RPMI8226 (cell line): ENCODE measurements around the gene DENND4C.
"Not testable (repeated sequence)": the region's sequence is repeated elsewhere in the genome, so short reads cannot be mapped to it uniquely, and the experiment has no call there.

Experiments used
- DNase-seq: peaks from one replicate; pipeline ENCODE4 v3.0.0-alpha.2; 2015

DENND4C gene

DNA sequence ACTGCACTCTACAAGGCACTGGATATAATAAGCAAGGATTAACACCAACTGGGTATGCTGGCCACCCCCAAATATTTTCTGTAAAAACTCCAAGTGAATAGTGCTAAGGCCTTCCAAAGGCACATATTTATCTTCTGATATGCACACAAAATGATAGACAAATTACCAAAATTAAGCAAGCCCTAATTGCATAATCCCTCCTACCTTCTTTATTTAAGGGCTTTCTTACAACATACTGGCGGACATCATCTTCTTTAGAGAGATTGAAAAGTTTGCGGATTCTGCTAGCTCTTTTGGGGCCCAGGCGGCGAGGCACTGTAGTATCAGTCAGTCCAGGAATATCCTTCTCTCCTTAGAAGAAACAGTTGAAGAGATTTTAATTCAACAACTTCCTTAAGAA lies 147.7 kb downstream of the DENND4C start:
- no peak for DNase-seq

DNA sequence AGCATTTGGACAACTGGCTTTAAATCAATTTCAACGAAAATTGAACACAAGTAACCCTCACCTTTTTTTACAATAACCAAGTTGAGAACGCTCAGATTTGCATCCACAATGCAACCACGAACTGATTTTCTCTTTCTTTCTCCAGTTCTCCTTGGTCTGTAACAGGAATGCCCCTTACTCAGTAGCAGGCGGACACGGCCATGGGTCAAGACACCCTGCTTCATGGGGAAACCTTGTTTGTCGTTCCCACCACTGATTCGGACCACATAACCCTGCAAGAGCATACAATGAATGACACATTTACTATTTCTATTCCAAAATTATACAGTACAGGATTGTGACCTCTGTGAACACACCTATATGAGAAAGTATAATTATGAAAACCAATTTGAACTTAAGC lies 148.2 kb downstream of the DENND4C start:
- no peak for DNase-seq

DNA sequence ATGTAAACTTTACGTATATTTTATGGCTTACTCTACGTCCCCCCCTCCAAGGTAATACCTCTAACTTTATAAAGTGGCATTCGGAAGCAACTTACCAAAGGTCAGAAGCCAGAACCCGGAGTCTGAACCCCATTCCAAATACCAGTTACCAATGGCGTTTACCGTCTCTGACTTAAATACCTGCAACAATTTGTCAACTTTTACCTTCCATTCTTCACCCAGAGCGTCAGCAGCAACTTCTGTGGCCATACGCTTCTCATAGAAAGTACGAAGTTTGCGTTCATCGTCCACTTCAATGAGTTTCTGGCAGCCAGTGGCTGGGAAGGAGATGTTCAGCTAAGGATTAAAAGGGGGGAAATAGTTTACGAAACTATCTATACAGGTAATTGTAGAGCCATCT lies 148.8 kb downstream of the DENND4C start:
- no peak for DNase-seq

DNA sequence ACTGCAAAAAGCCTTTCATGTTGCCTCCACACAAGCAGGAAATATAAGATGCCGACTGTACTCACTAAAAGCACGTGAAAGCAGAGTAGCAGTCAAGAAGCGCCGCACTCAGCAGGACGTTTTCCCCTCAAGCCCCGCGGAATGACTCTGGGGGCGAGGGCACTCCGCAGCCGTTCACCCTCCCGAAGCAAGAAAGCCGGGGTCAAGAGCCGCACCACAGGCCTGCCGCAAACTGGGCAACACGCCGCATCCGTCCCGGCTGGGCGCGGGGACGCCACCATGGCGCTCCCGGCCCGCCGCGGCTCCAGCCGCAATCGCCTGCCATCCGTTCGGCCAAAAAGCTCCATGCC lies 149.2 kb downstream of the DENND4C start:
- DNase-seq, result peak; percentile 35

DNA sequence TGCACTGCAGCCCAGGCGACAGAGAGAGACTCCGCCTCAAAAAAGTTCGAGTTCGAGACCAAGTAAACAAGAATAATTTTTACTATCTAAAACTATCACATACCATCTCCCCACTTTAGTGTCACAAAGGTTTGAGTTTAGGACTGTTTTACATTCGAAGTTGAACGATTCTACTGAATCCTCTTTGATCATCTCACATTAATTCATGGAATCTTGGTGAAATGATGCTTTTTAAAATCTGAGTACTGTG lies 150.3 kb downstream of the DENND4C start:
- DNase-seq, result no peak

DNA sequence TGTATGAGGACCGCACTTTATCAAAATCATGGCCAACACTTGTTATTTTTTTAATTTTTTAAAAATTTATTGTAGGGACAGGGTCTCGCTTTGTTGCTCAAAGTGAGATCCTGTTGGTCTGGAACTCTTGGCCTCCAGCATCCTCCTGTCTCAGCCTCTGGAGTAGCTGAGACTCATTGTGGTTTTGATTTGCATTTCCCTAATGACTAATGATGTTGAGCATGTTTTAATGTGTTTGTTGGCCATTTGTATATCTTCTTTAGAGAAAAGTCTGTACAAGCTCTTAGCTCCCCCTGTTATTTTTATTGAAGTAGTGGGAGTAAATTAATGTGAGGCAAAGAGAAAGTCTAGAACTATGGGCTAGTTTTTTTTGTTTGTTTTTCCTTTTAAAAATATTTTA lies 151.2 kb downstream of the DENND4C start:
- no peak for DNase-seq

DNA sequence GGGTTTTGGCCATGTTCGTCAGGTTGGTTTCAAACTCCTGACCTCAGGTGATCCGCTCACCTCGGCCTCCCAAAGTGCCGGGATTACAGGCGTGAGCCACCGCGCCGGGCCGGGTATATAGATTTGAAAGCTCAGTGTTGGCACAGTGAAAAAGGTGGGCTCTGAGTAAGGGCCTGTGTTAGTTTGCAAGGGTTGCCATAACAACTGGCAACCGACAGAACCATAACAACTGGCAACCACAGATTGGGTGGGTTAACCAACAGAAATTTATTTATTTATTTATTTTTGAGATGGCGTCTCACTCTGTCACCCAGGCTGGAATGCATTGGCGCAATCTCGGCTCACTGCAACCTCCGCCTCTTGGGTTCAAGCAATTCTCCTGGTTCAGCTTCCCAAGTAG lies 154.7 kb downstream of the DENND4C start:
- not testable (repeated sequence) for DNase-seq

DNA sequence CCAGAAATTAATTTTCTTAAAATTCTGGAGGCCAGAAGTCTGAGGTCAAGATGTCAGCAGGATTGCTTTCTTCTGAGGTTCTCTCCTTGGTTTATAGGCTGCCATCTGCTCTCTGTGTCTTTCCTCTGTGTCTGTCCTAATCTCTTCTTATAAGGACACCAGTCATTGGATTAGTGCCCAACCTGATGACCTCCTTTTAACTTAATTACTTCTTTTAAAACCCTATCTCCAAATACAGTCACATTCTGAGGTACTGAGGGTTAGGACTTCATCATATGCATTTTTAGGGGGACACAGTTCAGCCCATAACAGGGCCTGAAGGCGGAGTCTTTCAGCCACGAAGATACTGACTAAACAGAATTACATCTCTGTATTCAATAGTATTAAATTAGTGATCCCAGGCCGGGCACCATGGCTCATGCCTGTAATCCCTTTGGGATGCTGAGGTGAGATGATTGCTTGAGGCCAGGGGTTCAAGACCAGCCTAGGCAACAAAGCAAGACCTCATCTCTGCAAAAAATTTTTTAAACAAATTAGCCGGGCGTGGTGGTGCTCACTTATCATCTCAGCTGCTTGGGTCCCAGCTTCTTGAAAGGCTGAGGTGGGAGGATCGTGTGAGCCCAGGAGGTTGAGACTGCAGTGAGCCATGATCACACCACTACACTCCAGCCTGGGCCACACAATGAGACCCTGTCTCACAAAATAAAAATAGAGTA lies 155.5 kb downstream of the DENND4C start:
- no peak for DNase-seq

DNA sequence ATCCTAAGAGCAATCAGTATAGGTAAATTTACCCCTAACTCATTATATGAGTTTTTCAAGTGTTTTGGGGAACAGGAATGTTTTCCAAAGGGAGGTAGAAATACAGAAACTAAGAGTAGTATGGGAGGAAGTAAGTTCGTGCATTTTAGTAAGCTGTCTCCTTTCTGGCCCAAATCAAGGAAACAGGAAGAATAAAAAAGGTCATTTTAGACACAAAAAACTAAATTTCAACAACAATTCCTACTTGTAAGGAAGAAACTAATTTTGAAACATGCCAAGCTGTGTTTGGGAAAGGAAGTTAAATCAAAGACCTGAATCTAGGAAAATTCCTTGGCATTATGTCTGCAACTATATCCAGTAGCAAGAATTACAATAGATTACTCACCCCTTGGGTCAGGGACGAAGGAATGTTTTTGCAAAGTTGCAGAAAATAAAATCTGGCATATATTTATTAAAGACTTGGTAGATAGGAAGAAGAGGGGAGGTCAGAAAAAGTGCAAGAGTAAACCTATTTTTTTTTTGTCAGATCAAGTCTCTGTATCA lies 156.1 kb downstream of the DENND4C start:
- no peak for DNase-seq

DNA sequence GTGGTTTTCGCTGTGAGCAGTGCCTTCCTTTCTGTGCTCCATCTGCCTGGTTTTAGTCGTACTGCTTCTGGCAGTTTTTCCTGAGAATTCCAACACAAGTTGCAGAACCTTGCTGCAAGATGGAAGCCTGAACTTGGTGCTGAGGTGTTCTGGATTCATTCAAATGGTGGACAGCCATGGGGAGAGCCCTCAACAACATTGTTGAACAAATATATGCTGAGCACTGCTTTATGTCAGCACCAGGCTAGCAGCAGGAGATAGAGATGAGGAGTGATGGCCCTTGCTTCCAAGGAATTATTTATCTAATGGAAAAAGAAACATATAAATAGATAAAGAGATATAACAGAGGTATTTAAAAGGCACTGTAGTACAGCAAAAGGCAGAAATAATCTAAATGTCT lies 156.8 kb downstream of the DENND4C start:
- no peak for DNase-seq

DNA sequence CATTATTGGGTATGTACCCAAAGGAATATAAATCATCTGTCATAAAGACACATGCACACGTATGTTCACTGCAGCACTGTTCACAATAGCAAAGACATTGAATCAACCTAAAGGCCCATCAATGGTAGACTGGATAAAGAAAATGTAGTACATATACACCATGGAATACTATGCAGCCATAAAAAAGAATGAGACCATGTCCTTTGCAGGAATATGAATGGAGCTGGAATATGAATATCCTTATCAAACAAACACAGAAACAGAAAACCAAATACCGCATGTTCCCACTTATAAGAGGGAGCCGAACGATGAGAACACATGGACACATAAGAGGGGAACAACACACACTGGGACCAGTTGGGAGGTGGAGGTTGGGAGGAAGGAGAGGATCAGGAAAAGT lies 159.0 kb downstream of the DENND4C start:
- not testable (repeated sequence) for DNase-seq

DNA sequence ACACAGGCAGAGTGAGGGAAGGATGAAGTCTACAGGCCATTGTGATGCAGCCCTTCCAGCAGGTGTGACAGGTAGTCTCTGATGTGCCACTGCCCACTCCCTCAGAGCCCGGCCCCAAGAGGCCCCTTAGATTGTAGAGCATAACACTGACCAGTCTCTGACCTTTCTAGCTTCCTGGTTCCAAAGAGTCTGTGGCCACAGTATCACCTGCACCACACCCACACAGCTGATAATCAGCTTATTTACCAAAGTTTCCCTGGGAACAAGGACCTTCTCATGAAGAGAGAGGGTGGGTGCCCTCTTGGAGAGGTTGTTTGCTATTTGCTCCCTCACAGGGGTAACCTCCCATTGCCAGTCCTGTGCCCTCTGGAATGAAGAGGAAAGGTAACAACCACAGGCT lies 167.4 kb downstream of the DENND4C start:
- no peak for DNase-seq

DNA sequence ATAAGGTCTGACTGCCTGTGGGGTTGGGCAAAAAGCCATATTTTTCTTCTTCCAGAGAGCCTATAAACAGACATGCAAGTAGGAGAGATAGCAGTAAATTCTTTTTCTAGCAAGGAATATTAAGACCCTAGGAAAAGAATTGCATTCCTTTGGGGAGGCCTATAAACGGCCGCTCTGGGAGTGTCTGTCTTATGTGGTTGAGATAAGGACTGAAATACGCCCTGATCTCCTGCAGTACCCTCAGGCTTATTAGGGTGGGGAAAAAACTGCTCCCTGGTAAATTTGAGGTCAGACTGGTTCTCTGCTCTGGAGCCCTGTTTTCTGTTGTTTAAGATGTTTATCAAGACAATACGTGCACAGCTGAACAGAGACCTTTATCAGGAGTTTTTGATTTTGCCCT lies 172.7 kb downstream of the DENND4C start:
- not testable (repeated sequence) for DNase-seq

DNA sequence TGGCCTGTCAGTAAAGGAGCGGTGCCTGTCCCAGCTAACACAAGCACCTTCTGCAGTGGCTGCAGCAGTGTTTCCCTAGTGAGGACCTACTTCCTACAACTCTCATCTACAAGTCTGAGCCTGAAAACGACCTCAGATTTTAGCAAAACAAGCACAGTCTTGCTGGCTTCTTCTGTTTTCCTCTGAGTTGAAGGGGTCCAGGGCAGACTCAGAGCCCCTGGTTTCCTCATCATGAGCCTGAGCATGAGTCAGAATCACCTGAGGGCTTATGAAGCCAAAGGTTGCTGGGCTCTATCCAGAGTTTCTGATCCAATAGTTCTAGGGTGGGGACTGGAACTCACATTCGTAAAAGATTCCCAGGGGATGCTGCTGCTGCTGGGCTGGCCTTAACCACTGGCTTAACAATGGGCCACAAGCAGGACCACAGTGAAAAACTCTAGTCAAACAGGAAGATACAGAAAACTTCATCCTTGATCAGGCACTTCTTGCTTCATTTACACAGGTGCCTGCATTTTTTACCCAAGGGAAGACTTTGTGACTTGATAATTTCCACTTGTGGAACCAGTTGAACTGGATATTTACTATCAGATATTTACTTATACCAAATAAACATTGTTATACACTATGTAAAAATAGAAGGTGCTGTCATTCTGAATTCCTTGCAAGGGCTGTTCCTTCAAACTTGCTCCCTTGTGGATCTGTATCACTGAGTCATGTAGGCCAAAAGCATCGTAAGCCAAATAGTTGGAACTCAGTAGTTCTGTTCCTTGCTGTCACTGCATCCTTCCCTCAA lies 174.0 kb downstream of the DENND4C start:
- DNase-seq, result no peak

DNA sequence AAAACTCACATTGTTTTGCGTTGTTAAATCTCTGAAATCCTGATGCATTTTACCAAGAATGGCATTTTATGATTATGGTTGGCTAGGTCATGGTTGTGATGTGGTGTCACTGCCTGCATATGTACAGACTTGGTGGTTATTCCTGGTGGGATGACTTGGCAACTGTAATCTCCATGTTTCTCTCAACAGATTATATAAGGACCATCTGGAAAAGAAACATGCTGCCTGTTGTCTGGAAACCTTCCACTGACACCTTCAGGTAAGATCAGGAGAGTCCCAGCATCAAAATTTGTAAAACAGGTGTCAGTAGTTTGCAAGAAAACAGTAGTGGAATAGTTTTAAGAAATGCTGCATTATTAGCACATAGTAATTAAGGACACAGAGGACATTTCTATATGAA lies 175.3 kb downstream of the DENND4C start:
- no peak for DNase-seq

DNA sequence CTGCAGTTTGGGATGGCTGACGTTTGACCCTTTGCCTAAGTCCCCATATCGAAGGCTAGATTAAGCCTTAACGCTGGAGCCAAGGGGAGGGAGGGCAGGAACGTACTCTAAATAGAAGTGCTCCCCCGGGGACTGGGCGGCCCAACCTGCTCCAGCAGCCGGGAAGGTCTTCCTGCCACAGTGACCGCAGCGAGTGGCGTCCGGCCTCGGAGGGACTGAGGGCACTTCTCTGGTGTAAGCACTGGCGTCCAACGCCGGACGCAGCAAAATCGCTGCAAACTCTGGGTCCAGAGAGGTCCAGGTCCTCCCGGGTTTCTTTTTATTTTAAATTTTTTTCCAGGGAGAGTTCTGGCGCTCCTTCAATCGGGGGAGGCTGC lies 177.8 kb downstream of the DENND4C start:
- DNase-seq, result no peak

DNA sequence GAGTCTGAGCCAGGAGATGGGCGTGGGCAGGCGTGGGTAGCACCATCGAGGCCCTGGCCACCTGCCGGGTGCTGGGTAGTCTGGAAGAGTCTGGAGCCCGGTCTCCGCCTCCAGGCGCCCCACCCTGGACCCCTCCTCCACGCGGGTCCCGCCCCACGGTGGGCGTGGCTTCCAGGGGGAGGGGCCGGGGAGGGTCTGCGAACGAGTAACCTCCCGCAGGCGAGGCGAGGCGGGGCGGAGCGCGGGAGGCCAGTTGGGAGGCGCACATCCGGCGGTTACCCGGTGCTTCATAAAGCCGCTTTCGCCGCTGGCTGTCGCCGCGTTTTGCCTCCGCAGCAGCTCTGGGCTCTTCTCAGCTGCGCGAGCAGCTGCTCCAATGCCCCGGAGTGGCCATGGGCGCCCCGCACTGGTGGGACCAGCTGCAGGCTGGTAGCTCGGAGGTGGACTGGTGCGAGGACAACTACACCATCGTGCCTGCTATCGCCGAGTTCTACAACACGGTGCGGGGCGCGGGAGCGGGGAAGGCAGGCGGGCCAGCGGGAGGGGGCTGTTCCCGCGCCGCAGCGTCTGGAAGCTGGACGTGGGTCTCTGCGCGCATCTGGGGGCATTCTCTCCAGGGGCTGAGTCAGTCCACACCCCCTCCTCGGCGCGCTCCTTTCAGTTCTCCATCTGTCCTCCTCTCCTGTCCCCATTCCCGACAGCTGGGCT lies 178.4 kb downstream of the DENND4C start, which contains the start of gene ACER2:
TSS of gene ACER2 (plus strand) at position 317 of the 708 bp plus-strand sequence. CDS start at position 393, 76 bp downstream.
- peak; percentile 90 for DNase-seq

DNA sequence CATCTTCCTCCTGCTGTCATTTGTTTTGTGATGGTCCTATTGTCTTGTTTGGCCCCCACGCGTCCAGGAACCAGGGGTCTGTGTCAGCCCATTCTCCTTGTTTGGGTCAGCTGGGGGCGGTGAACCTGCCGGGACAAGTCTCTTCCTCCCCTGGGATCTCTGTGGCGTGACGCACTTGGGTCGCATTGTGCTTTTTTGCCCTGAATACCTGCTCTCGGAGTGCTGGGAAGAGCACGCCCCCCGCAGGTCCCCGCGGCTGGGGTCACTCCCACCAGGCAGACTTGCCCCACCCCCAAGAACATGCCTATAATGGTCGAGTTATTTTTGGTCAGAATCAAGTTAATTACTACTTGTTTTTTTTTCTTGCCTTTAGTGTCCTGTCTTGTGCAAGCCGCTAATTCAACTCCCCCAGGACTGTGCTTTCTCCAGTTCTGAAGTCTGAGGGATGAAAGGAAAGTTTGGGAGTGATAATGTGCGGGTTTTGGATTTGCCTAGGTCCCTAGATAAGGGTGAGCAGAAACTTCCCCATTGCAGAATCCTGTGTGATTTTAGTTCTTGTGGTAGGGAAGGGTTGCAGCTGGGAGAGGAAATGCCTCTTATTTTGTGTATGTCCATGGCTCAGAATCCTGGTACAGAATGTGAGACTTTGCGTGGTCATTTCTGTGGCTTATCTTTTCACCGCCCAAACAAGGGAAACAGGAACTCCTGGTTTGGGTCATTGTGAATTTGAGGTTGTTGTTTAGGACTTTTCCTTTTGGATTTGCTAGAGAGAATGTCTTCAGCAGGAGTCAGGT lies 179.1 kb downstream of the DENND4C start:
- no peak for DNase-seq

DNA sequence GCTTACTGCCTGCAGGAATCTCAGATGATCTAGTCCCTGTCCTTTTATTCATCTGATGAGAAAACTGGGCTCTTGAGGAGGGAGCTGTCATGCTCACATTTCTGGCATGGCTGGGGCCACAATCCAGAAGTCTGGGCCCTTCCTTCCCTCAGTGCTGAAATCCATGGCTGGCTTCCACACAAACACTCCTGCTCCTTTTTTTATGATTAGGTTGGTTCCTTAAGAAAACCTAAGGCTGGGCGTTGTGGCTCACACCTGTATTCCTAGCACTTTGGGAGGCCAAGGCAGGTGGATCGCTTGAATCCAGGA lies 179.7 kb downstream of the DENND4C start:
- DNase-seq, result no peak

DNA sequence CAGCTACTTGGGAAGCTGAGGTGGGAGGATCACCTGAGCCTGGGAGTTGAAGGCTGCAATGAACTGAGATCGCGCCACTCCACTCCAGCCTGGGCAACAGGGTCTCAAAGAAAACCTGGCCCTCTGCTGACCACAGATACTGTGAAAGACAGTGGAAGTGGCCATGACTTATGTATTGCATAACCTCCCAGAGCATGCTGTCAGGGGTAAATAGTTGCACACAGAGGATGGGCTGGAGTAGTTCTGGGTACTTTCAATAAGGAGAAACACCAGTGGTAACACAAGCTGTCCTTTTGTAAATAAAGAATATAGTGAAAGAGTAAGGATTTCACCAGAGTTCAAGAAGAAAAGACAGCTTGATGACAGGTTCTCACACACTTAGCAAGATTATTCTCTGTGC lies 180.1 kb downstream of the DENND4C start:
- DNase-seq, result no peak

DNA sequence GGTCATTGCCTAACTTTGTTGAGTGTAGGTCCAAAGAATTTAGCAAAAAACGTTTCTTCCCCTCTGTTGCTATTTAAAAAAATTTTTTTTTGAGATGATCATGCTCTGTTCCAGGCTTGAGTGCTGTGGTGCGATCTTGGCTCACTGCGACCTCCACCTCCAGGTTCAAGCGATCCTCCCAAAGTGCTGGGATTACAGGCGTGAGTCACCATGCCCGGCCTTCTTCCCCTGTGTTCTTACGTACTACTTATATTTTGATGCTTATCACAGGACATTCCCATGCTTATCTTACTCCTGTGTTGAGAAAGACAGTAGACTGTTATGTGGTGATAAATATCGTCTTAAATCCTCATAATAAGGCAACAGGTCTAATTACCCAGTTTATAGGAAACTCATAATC lies 180.8 kb downstream of the DENND4C start:
- no peak for DNase-seq

DNA sequence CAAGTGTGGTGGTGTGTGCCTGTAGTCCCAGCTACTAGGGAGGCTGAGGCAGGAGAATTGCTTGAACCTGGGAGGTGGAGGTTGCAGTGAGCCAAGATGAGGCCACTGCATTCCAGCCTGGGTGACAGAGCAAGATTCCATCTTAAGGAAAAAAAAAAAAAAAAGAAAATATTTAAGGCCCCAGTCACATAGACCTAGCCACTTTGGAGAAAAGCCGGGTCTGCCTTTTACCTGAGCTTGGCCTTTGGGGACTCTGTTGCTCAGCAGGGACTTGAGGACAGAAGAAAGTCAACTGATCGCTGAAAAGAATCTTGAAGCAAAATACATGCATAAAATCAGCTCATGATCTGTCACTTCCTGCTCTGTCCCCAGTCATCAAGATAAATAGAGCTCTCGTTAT lies 183.0 kb downstream of the DENND4C start:
- not testable (repeated sequence) for DNase-seq

DNA sequence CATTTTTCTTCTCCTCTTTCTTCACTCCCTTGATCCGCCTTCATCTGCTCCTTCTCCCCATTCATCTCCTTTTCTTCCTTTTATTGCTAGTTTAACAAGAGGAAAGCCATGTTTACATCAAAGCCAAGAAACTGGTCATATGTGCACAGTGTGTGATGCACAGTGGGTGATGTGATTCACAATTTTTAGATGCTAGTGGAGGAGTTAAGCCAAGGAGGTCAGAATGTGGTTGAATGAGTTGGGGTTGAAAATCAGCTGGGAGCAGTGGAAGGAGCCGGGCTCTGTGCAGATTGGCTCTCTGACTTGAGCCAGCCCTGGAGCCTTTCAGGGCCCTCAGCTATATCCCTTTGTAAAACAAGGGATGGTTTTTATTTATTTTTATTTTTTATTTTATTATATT lies 185.7 kb downstream of the DENND4C start:
- DNase-seq, result no peak
